ENCODE data around the gene TGFA.
A peak's percentile ranks its signal among the peaks of the same experiment; 100 is the strongest.

TGFA gene

DNA sequence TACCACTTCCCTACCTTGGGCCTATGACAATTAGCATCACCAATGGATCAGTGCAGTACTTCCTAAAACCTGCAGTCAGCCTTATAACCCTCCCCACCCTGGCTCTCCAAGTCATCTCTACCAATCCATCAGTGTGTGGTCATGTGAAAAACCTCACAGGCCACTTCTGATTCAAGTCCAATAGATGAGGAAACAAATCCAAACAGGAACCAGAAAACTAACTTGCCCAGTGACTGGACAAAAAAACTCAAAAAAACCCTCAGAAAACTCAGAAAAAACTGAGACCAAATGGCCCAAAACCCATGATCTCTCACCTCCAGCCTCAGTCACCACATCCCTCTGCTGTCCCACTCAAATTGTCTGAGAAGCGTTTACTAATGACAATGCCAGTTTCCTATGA is 43.3 kb downstream of the TGFA start:
- Histone ChIP-seq H3K4me3 (ENCODE audit: low read depth, low read length) (no peak overlapping the region), H3K4me1 (ENCODE audit: control insufficient read depth, insufficient read depth, low read length) (no peaks in the 10 kb centered on the region; the same call in 1 of the 2 replicates)
- POLR2A ChIA-PET: no interaction called here

DNA sequence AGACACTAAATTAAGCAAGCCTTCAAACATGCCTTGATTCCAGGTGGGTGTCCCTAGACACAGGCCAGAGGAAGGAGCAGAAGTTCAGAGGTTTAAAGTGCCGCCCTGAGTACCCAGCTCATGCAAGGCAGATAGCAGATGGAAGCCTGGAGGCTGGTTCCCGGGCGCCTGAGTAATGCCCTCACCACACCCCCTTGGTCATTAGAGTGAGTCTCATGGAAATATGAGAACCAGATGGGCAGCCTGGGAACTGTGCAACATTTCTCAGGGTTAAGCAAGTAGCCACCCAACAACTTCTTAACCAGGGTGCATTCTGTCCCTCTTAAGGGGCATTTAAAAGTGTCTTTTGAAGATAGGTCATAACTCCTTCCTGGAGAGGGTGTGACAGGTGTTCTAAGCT is 44.1 kb downstream of the TGFA start:
- H3K27ac ChIP-seq (ENCODE audit: extremely low read depth, low read depth, low read length): no peak overlapping the region
- ChIA-PET CTCF (interaction anchor here (0.9 kb wide), 1 partner anchor 10 kb away, joined by 3 read pairs; no protein-coding TSS in a partner anchor), POLR2A (no interaction called here)
- H3K4me1 ChIP-seq (ENCODE audit: control insufficient read depth, insufficient read depth, low read length): no peaks in the 10 kb centered on the region; the same call in 1 of the 2 replicates
- H3K9me3 ChIP-seq (ENCODE audit: control insufficient read depth, insufficient read depth, low read depth, low read length): no peaks in the 10 kb centered on the region
- no peak overlapping the region for H3K4me3 ChIP-seq (ENCODE audit: low read depth, low read length)
- H3K36me3 ChIP-seq (ENCODE audit: control insufficient read depth in 2 of 2, insufficient read depth in 1 of 2, low read length in 2 of 2): no peaks in the 10 kb centered on the region
- peak; percentile 75 for TF ChIP-seq ZBTB20 (tag by site-specific recombination; IDR thresholded peaks at IDR 0.05)
- TF ChIP-seq ZNF302 (tag by site-specific recombination; IDR thresholded peaks at IDR 0.05; ENCODE audit: low read depth): no peak

More for the DNA sequence above, 43.3 kb downstream of the TGFA start:
- Histone ChIP-seq H3K27ac (ENCODE audit: extremely low read depth, low read depth, low read length) (no peak overlapping the region), H3K36me3 (ENCODE audit: control insufficient read depth in 2 of 2, insufficient read depth in 1 of 2, low read length in 2 of 2) (no peaks in the 10 kb centered on the region), H3K9me3 (ENCODE audit: control insufficient read depth, insufficient read depth, low read depth, low read length) (no peaks in the 10 kb centered on the region)
- TF ChIP-seq, protein P1, sequence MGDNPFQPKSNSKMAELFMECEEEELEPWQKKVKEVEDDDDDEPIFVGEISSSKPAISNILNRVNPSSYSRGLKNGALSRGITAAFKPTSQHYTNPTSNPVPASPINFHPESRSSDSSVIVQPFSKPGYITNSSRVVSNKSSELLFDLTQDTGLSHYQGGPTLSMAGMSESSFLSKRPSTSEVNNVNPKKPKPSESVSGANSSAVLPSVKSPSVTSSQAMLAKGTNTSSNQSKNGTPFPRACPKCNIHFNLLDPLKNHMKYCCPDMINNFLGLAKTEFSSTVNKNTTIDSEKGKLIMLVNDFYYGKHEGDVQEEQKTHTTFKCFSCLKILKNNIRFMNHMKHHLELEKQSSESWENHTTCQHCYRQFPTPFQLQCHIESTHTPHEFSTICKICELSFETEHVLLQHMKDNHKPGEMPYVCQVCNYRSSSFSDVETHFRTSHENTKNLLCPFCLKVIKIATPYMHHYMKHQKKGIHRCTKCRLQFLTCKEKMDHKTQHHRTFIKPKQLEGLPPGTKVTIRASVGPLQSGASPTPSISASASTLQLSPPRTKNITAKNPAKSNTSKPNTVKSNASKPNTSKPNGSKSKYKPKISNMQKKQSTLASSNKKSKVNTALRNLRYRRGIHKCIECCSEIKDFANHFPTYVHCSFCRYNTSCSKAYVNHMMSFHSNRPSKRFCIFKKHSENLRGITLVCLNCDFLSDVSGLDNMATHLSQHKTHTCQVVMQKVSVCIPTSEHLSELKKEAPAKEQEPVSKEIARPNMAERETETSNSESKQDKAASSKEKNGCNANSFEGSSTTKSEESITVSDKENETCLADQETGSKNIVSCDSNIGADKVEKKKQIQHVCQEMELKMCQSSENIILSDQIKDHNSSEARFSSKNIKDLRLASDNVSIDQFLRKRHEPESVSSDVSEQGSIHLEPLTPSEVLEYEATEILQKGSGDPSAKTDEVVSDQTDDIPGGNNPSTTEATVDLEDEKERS (tag by site-specific recombination; IDR thresholded peaks at IDR 0.05): no peak
- no peak for TF ChIP-seq ZNF350 (tag by site-specific recombination; IDR thresholded peaks at IDR 0.05)
- TF ChIP-seq SP2 (tag by site-specific recombination; IDR thresholded peaks at IDR 0.05): no peak
- no peak for TF ChIP-seq ZNF626 (tag by site-specific recombination; IDR thresholded peaks at IDR 0.05)
- TF ChIP-seq ZNF155 (tag by site-specific recombination; IDR thresholded peaks at IDR 0.05): no peak
- no peak for TF ChIP-seq ZNF274 (IDR thresholded peaks at IDR 0.05; ENCODE audit: low read length)
- TF ChIP-seq ZNF274 (tag by site-specific recombination; IDR thresholded peaks at IDR 0.05; ENCODE audit: borderline replicate concordance): no peak
- TF ChIP-seq, protein P2, sequence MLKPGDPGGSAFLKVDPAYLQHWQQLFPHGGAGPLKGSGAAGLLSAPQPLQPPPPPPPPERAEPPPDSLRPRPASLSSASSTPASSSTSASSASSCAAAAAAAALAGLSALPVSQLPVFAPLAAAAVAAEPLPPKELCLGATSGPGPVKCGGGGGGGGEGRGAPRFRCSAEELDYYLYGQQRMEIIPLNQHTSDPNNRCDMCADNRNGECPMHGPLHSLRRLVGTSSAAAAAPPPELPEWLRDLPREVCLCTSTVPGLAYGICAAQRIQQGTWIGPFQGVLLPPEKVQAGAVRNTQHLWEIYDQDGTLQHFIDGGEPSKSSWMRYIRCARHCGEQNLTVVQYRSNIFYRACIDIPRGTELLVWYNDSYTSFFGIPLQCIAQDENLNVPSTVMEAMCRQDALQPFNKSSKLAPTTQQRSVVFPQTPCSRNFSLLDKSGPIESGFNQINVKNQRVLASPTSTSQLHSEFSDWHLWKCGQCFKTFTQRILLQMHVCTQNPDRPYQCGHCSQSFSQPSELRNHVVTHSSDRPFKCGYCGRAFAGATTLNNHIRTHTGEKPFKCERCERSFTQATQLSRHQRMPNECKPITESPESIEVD (tag by site-specific recombination; IDR thresholded peaks at IDR 0.05): no peak
- TF ChIP-seq ZNF184 (tag by site-specific recombination; IDR thresholded peaks at IDR 0.05): no peak
- TF ChIP-seq EGR2 (tag by site-specific recombination; IDR thresholded peaks at IDR 0.05; ENCODE audit: low read depth): no peak
- no peak for TF ChIP-seq ZNF19 (tag by site-specific recombination; IDR thresholded peaks at IDR 0.05; ENCODE audit: low read depth)
- TF ChIP-seq, protein P3, sequence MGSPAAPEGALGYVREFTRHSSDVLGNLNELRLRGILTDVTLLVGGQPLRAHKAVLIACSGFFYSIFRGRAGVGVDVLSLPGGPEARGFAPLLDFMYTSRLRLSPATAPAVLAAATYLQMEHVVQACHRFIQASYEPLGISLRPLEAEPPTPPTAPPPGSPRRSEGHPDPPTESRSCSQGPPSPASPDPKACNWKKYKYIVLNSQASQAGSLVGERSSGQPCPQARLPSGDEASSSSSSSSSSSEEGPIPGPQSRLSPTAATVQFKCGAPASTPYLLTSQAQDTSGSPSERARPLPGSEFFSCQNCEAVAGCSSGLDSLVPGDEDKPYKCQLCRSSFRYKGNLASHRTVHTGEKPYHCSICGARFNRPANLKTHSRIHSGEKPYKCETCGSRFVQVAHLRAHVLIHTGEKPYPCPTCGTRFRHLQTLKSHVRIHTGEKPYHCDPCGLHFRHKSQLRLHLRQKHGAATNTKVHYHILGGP (tag by site-specific recombination; IDR thresholded peaks at IDR 0.05): no peak
- no peak for TF ChIP-seq TCF7L2 (IDR thresholded peaks at IDR 0.05; ENCODE audit: borderline replicate concordance, low read depth, low read length)
- CTCF ChIA-PET: no interaction called here

DNA sequence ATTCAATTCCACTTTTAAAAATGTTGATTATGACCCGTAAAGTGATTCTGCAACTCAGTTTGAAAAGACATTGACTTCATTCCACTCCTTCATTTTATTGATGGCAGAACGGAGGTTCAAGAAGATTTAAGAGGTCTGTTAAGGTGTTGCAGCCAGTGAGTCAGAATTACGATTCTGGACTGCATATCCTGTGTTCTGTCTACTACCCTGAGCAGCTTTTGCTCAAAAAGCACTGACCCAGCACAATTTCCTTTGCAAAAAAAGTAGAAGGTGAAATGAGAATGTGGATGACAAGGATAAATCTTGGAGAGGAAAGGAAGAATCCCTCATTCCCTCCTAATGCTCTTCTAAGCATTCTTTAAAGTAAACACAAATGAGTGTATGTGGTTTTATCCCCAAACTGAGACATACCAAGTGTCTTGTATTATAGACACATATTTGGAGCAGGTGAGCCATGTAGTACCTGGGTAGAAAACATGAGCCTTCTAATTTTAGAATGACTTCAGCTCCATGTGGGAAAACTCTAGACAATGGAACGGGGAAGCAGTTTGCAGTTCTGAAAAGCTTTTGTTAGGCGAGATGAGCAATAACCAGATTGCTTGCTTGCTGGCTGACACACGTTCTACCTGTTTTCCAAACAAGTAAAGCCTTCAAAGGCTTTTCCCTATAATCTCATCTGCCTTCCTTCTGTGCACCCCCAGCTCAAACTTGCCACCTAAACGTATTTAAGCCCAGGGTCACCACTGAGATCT is 44.7 kb downstream of the TGFA start:
- no peaks in the 10 kb centered on the region; the same call in 1 of the 2 replicates for H3K4me1 ChIP-seq (ENCODE audit: control insufficient read depth, insufficient read depth, low read length)
- H3K27ac ChIP-seq (ENCODE audit: extremely low read depth, low read depth, low read length): no peak overlapping the region
- ChIA-PET POLR2A (no interaction called here), CTCF (interaction anchor here (0.9 kb wide), 1 partner anchor 9 kb away, joined by 3 read pairs; no protein-coding TSS in a partner anchor)
- no peaks in the 10 kb centered on the region for H3K36me3 ChIP-seq (ENCODE audit: control insufficient read depth in 2 of 2, insufficient read depth in 1 of 2, low read length in 2 of 2)
- no peak overlapping the region for H3K4me3 ChIP-seq (ENCODE audit: low read depth, low read length)
- H3K9me3 ChIP-seq (ENCODE audit: control insufficient read depth, insufficient read depth, low read depth, low read length): no peaks in the 10 kb centered on the region
- TF ChIP-seq KLF1 (tag by site-specific recombination; IDR thresholded peaks at IDR 0.05): no peak
- no peak for TF ChIP-seq ZNF157 (tag by site-specific recombination; IDR thresholded peaks at IDR 0.05)
- TF ChIP-seq ZNF621 (tag by site-specific recombination; IDR thresholded peaks at IDR 0.05): no peak
- TF ChIP-seq ZBTB20 (tag by site-specific recombination; IDR thresholded peaks at IDR 0.05): no peak
- TF ChIP-seq, protein P4, sequence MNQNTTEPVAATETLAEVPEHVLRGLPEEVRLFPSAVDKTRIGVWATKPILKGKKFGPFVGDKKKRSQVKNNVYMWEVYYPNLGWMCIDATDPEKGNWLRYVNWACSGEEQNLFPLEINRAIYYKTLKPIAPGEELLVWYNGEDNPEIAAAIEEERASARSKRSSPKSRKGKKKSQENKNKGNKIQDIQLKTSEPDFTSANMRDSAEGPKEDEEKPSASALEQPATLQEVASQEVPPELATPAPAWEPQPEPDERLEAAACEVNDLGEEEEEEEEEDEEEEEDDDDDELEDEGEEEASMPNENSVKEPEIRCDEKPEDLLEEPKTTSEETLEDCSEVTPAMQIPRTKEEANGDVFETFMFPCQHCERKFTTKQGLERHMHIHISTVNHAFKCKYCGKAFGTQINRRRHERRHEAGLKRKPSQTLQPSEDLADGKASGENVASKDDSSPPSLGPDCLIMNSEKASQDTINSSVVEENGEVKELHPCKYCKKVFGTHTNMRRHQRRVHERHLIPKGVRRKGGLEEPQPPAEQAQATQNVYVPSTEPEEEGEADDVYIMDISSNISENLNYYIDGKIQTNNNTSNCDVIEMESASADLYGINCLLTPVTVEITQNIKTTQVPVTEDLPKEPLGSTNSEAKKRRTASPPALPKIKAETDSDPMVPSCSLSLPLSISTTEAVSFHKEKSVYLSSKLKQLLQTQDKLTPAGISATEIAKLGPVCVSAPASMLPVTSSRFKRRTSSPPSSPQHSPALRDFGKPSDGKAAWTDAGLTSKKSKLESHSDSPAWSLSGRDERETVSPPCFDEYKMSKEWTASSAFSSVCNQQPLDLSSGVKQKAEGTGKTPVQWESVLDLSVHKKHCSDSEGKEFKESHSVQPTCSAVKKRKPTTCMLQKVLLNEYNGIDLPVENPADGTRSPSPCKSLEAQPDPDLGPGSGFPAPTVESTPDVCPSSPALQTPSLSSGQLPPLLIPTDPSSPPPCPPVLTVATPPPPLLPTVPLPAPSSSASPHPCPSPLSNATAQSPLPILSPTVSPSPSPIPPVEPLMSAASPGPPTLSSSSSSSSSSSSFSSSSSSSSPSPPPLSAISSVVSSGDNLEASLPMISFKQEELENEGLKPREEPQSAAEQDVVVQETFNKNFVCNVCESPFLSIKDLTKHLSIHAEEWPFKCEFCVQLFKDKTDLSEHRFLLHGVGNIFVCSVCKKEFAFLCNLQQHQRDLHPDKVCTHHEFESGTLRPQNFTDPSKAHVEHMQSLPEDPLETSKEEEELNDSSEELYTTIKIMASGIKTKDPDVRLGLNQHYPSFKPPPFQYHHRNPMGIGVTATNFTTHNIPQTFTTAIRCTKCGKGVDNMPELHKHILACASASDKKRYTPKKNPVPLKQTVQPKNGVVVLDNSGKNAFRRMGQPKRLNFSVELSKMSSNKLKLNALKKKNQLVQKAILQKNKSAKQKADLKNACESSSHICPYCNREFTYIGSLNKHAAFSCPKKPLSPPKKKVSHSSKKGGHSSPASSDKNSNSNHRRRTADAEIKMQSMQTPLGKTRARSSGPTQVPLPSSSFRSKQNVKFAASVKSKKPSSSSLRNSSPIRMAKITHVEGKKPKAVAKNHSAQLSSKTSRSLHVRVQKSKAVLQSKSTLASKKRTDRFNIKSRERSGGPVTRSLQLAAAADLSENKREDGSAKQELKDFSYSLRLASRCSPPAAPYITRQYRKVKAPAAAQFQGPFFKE (tag by site-specific recombination; IDR thresholded peaks at IDR 0.05; ENCODE audit: borderline replicate concordance): no peak

Measured in HEK293 (cell line).